BJ (cell line): ENCODE measurements around the gene PLAAT4. TPM values are rescaled to one million over a fixed set of nuclear protein-coding genes. Genes with fewer than 3 reads are reported as not detected.

ENCODE experiments used
- CTCF ChIA-PET: fragments of 350-600 bp; formaldehyde crosslinking; extraction: SDS; loops from one replicate; lab custom pipeline; 2021; ENCODE audit warnings: antibody characterized with exemption, inconsistent platforms; lab: Yijun Ruan, JAX
- POLR2A ChIA-PET: fragments of 300-600 bp; sonication (Branson Sonifier 250); formaldehyde crosslinking; extraction: SDS; loops from one replicate; lab custom pipeline; 2021; ENCODE audit warnings: antibody characterized with exemption; lab: Charles Lee
- DNase-seq: peaks from one replicate; pipeline ENCODE4 v3.0.0-alpha.2; 2011; ENCODE audit warnings: low read depth
- H3K27me3 ChIP-seq: 2 replicates; pipeline ENCODE4 v1.6.0; 2011; ENCODE audit warnings: low read length; ENCODE audit not compliant: control insufficient read depth, insufficient read depth
- H3K36me3 ChIP-seq: 2 replicates; pipeline ENCODE4 v1.5.1; 2011; ENCODE audit warnings: low read length; ENCODE audit not compliant: control insufficient read depth, insufficient read depth
- H3K4me3 ChIP-seq: 2 replicates; pipeline ENCODE4 v1.5.1; 2011; ENCODE audit warnings: low read depth, mild to moderate bottlenecking, control low read depth, low read length
- CTCF ChIP-seq: IDR thresholded peaks from 2 replicates; pipeline ENCODE4 v1.5.1; 2011; ENCODE audit warnings: low read depth, mild to moderate bottlenecking, control low read depth, inconsistent platforms, low read length, moderate library complexity; ENCODE audit not compliant: insufficient read depth
- polyA plus RNA-seq: library from polyadenylated mRNA; depleted of rRNA; stranded (reverse); fragments of >200 nt; gene quantifications from 2 replicates; pipeline ENCODE4 v1.2.3, GENCODE V29; 2011

PLAAT4 gene
- polyA plus RNA-seq, 1 experiment, result 7.1 TPM

- H3K27me3 ChIP-seq, result no peaks in the 10 kb centered on the region; the same call in 1 of the 2 replicates
- H3K36me3 ChIP-seq, result no peaks in the 10 kb centered on the region
- POLR2A ChIA-PET, result no interaction called here
- H3K4me3 ChIP-seq, result no peak overlapping the region
- DNase-seq, result no peak
- CTCF ChIA-PET, result no interaction called here
- no peak for TF ChIP-seq CTCF
Observed at GRCh38 chr11:63560506-63561180, 24.0 kb downstream of the PLAAT4 start.

DNA sequence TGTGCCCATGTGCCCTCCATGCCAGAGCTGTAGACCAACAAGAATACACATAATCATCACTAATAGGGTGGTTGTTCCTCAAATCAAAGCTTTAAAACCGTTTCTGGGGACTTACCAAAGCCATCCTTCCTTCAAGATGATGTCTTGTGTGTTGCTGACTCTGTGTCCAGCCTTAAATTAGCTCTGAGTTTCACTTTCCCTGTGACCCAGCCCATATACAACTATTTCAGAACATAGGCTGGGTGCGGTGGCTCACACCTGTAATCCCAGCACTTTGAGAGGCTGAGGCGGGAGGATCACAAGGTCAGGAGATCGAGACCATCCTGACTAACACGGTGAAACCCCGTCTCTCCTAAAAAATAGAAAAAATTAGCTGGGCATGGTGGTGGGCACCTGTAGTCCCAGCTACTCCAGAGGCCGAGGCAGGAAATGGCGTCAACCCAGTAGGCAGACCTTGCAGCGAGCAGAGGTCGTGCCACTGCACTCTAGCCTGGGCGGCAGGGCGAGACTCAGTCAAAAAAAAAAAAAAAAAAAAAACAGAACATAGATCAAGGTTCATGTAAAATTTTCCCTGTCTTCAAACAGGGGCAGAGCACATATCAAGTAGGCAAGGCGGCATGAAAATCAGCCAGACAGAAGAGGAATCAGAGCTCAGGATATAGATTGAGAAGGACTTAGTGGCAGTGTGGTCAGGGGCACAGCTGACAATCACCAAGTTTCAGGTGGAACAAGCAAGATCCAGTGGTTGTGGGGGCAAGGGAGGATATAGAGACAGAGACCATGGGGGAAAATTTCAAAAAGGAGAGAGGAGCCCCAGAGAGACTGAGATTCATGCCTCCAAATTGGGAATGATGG, 26.8 kb downstream of the PLAAT4 start, which contains the start of gene PLAAT2:
PLAAT2 (minus strand) TSS at position 179 of the 855 bp plus-strand sequence; CDS start at position 124, 55 bp downstream.
- H3K36me3 ChIP-seq, result no peaks in the 10 kb centered on the region
- no peaks in the 10 kb centered on the region; the same call in 1 of the 2 replicates for H3K27me3 ChIP-seq
- no peak for TF ChIP-seq CTCF
- ChIA-PET CTCF (interaction anchor here (0.5 to 2.7 kb wide), 3 partner anchors 20 to 68 kb away, joined by 3 to 6 read pairs (median 3); no protein-coding TSS in a partner anchor), POLR2A (no interaction called here)
- no peak for DNase-seq
- no peak within 1 kb of the TSS for H3K4me3 ChIP-seq

- CTCF ChIA-PET, result interaction anchor here (2.7 kb wide), 1 partner anchor 27 kb away, joined by 6 read pairs; no protein-coding TSS in a partner anchor
- no peak for DNase-seq
- TF ChIP-seq CTCF, result no peak
- H3K4me3 ChIP-seq, result no peak overlapping the region
- POLR2A ChIA-PET, result no interaction called here
- H3K27me3 ChIP-seq, result no peaks in the 10 kb centered on the region; the same call in 1 of the 2 replicates
- no peaks in the 10 kb centered on the region for H3K36me3 ChIP-seq
Observed at GRCh38 chr11:63564056-63564774, 27.6 kb downstream of the PLAAT4 start.

- POLR2A ChIA-PET, result no interaction called here
- H3K27me3 ChIP-seq, result no peaks in the 10 kb centered on the region
- no peak for TF ChIP-seq CTCF
- H3K36me3 ChIP-seq, result no peaks in the 10 kb centered on the region
- no peak overlapping the region for H3K4me3 ChIP-seq
- CTCF ChIA-PET, result no interaction called here
- DNase-seq, result no peak
Observed at GRCh38 chr11:63564784-63565350, 28.3 kb downstream of the PLAAT4 start.
